HG02885 (cell line): Measurements from ENCODE around the gene ATG5.
"Not testable (repeated sequence)": the region's sequence is repeated elsewhere in the genome, so short reads cannot be mapped to it uniquely, and the experiment has no call there.

Source experiments
- ATAC-seq: cut with Tn5 transposase; IDR thresholded peaks from one replicate; pipeline ENCODE4 v1.9.1; 2021; ENCODE audit warnings: mild to moderate bottlenecking; ENCODE audit not compliant: unreplicated experiment, poor library complexity

Gene ATG5

GRCh38 chr6:106162921-106163320 lies 162.6 kb downstream of the ATG5 start:
- ATAC-seq: no peak

- ATAC-seq: no peak
Measured at GRCh38 chr6:106161893-106162292, 163.7 kb downstream of the ATG5 start.

GRCh38 chr6:106161311-106161874 lies 164.2 kb downstream of the ATG5 start:
- no peak for ATAC-seq

GRCh38 chr6:106160189-106160588 lies 165.4 kb downstream of the ATG5 start:
- ATAC-seq: no peak

GRCh38 chr6:106159531-106159940 lies 166.0 kb downstream of the ATG5 start:
- ATAC-seq: no peak

GRCh38 chr6:106158816-106159215 lies 166.7 kb downstream of the ATG5 start:
- ATAC-seq: no peak

GRCh38 chr6:106156863-106157262 lies 168.7 kb downstream of the ATG5 start:
- ATAC-seq: no peak

- ATAC-seq: no peak
Measured at GRCh38 chr6:106156413-106156812, 169.1 kb downstream of the ATG5 start.

GRCh38 chr6:106155219-106155830 lies 170.2 kb downstream of the ATG5 start:
- ATAC-seq: no peak

- no peak for ATAC-seq
Measured at GRCh38 chr6:106154326-106154725, 171.2 kb downstream of the ATG5 start.

GRCh38 chr6:106152952-106153351 lies 172.6 kb downstream of the ATG5 start:
- ATAC-seq: no peak

- not testable (repeated sequence) for ATAC-seq
Measured at GRCh38 chr6:106152476-106152875, 173.1 kb downstream of the ATG5 start.

GRCh38 chr6:106149472-106150069 lies 176.0 kb downstream of the ATG5 start:
- ATAC-seq: no peak

- no peak for ATAC-seq
Measured at GRCh38 chr6:106147476-106147875, 178.1 kb downstream of the ATG5 start.

- peak; percentile 51 for ATAC-seq
Measured at GRCh38 chr6:106146852-106147351, 178.7 kb downstream of the ATG5 start.

GRCh38 chr6:106145741-106146227 lies 179.8 kb downstream of the ATG5 start:
- ATAC-seq: peak; percentile 36

GRCh38 chr6:106145144-106145543 lies 180.4 kb downstream of the ATG5 start:
- no peak for ATAC-seq

GRCh38 chr6:106143665-106144064 lies 181.9 kb downstream of the ATG5 start:
- no peak for ATAC-seq

GRCh38 chr6:106142876-106143431 lies 182.6 kb downstream of the ATG5 start:
- no peak for ATAC-seq

- peak; percentile 75 for ATAC-seq
Measured at GRCh38 chr6:106141441-106142237, 183.9 kb downstream of the ATG5 start.
